SK-N-SH (cell line): ENCODE data around the gene SPTLC2. TPM values are rescaled to one million over a fixed set of nuclear protein-coding genes. Genes with fewer than 3 reads are reported as not detected.

Experiments used
- CTCF ChIA-PET: fragments of 300-600, 350-600 bp; formaldehyde crosslinking; extraction: SDS; loops from one replicate; lab custom pipeline; 2021; lab: Yijun Ruan, JAX
- POLR2A ChIA-PET: fragments of 350-600 bp; sonication (Branson Sonifier 250); formaldehyde crosslinking; extraction: SDS; loops from one replicate; lab custom pipeline; 2020; ENCODE audit warnings: antibody characterized with exemption, inconsistent platforms; lab: Yijun Ruan, JAX
- DNase-seq: peaks from one replicate; pipeline ENCODE4 v3.0.0; 2012
- H2AFZ ChIP-seq: fragments of 200-600 bp; sonication (generic); 2 replicates; pipeline ENCODE4 v1.8.1; 2016; ENCODE audit warnings: antibody characterized with exemption, mild to moderate bottlenecking, low read depth
- H3F3A ChIP-seq: fragments of 200-600 bp; sonication (generic); replicated peaks from 2 replicates; pipeline ENCODE3; 2016; ENCODE audit warnings: antibody characterized with exemption, mild to moderate bottlenecking; ENCODE audit not compliant: insufficient read depth
- H3K27ac ChIP-seq, 2 experiments: fragments of 200-500 bp in 1 of 2; fragments of 200-600 bp in 1 of 2; sonication (Bioruptor generic) in 1 of 2; sonication (generic), shearing (Covaris generic) in 1 of 2; 2 replicates each; pipeline versions ENCODE4 v1.5.1 to v1.6.1; 2014 to 2016; ENCODE audit warnings: low read depth in 2 of 2, inconsistent platforms in 1 of 2, low read length in 1 of 2, mild to moderate bottlenecking in 1 of 2, mixed read lengths in 1 of 2
- H3K27me3 ChIP-seq: fragments of 200-600 bp; sonication (generic), shearing (Covaris generic); 2 replicates; pipeline ENCODE4 v1.6.1; 2016; ENCODE audit warnings: mixed run types; ENCODE audit not compliant: insufficient read depth
- H3K36me3 ChIP-seq, 2 experiments: fragments of 200-500 bp in 1 of 2; fragments of 200-600 bp in 1 of 2; sonication (Bioruptor generic) in 1 of 2; sonication (generic) in 1 of 2; replicated peaks in 1 of 2; 2 replicates each; pipeline versions ENCODE3 to v1.5.1; 2014 to 2016; ENCODE audit warnings: low read length in 1 of 2, mild to moderate bottlenecking in 1 of 2; ENCODE audit not compliant: insufficient read depth in 2 of 2, control insufficient read depth in 1 of 2
- H3K4me1 ChIP-seq, 2 experiments: fragments of 200-500 bp in 1 of 2; fragments of 200-600 bp in 1 of 2; sonication (Bioruptor generic) in 1 of 2; sonication (generic), shearing (Covaris generic) in 1 of 2; 2 replicates each; pipeline versions ENCODE4 v1.5.1 to v1.6.1; 2014 to 2016; ENCODE audit warnings: low read depth in 1 of 2, low read length in 1 of 2, mixed run types in 1 of 2; ENCODE audit not compliant: insufficient read depth in 2 of 2, control insufficient read depth in 1 of 2
- H3K4me2 ChIP-seq: fragments of 200-600 bp; sonication (generic), shearing (Covaris generic); 2 replicates; pipeline ENCODE4 v1.6.1; 2017; ENCODE audit warnings: mixed run types
- H3K4me3 ChIP-seq, 2 experiments: fragments of 200-500 bp in 1 of 2; fragments of 200-600 bp in 1 of 2; sonication (Bioruptor generic) in 1 of 2; sonication (generic), shearing (Covaris generic) in 1 of 2; 2 replicates each; pipeline versions ENCODE4 v1.5.1 to v1.8.1; 2014 to 2016; ENCODE audit warnings: low read depth in 2 of 2, inconsistent platforms in 1 of 2, low read length in 1 of 2, mild to moderate bottlenecking in 1 of 2, mixed read lengths in 1 of 2, moderate library complexity in 1 of 2
- H3K79me2 ChIP-seq: fragments of 200-600 bp; sonication (generic); 2 replicates; pipeline ENCODE4 v1.8.1; 2017; ENCODE audit warnings: mild to moderate bottlenecking; ENCODE audit not compliant: insufficient read depth
- H3K9ac ChIP-seq: fragments of 200-600 bp; sonication (generic); 2 replicates; pipeline ENCODE4 v1.6.1; 2017; ENCODE audit warnings: mixed run types
- H3K9me2 ChIP-seq: fragments of 200-600 bp; sonication (generic); 2 replicates; pipeline ENCODE4 v1.6.1; 2017; ENCODE audit warnings: mixed run types
- H3K9me3 ChIP-seq: fragments of 200-600 bp; sonication (generic); 2 replicates; pipeline ENCODE4 v1.6.1; 2017; ENCODE audit warnings: mixed run types, mild to moderate bottlenecking, moderate library complexity
- H4K20me1 ChIP-seq: fragments of 200-600 bp; sonication (generic); 2 replicates; pipeline ENCODE4 v1.6.1; 2017; ENCODE audit warnings: mild to moderate bottlenecking, mixed run types; ENCODE audit not compliant: insufficient read depth
- CHD2 ChIP-seq: fragments of 150-350 bp; IDR thresholded peaks from 2 replicates; pipeline ENCODE4 v1.6.1; 2018; ENCODE audit warnings: low read length; ENCODE audit not compliant: partially characterized antibody
- ELF1 ChIP-seq: IDR thresholded peaks from 2 replicates; pipeline ENCODE4 v1.4.0; 2012
- EP300 ChIP-seq, 2 experiments: IDR thresholded peaks; 2 replicates each; pipeline versions ENCODE4 v1.4.0 to v1.6.1; 2012; ENCODE audit warnings: borderline replicate concordance in 1 of 2, low read depth in 1 of 2, low read length in 1 of 2
- EZH2phosphoT487 ChIP-seq: fragments of 200-600 bp; sonication (generic); IDR thresholded peaks from 2 replicates; pipeline ENCODE4 v1.6.1; 2017; ENCODE audit warnings: low read depth, mixed run types, mild to moderate bottlenecking, antibody characterized with exemption, moderate library complexity, borderline replicate concordance
- FOSL2 ChIP-seq: IDR thresholded peaks from 2 replicates; pipeline ENCODE4 v1.4.0; 2012; ENCODE audit warnings: low read depth, mild to moderate bottlenecking, moderate library complexity, borderline replicate concordance
- FOXJ3 ChIP-seq: sonication (generic); formaldehyde crosslinking; IDR thresholded peaks from 2 replicates; pipeline ENCODE4 v1.5.1; 2020; ENCODE audit warnings: mild to moderate bottlenecking, missing genetic modification reagents
- GABPA ChIP-seq: IDR thresholded peaks from 2 replicates; pipeline ENCODE4 v1.4.0; 2012; ENCODE audit warnings: low read depth, mild to moderate bottlenecking
- GATA2 ChIP-seq: sonication (generic); formaldehyde crosslinking; IDR thresholded peaks from 2 replicates; pipeline ENCODE4 v1.5.0; 2020; ENCODE audit warnings: mild to moderate bottlenecking, missing genetic modification reagents
- JUND ChIP-seq: IDR thresholded peaks from 2 replicates; pipeline ENCODE4 v1.4.0; 2012
- NRF1 ChIP-seq: IDR thresholded peaks from 2 replicates; pipeline ENCODE4 v1.6.1; 2012; ENCODE audit warnings: low read depth, mild to moderate bottlenecking, low read length
- POLR2AphosphoS5 ChIP-seq: IDR thresholded peaks from 2 replicates; pipeline ENCODE4 v1.6.1; 2012; ENCODE audit warnings: low read depth, low read length
- RAD21 ChIP-seq: IDR thresholded peaks from 2 replicates; pipeline ENCODE4 v1.6.1; 2012; ENCODE audit warnings: mild to moderate bottlenecking, low read length
- RFX5 ChIP-seq: IDR thresholded peaks from 2 replicates; pipeline ENCODE4 v1.6.1; 2012; ENCODE audit warnings: mild to moderate bottlenecking, improper control_type of control experiment, low read length
- SIN3A ChIP-seq: IDR thresholded peaks from 2 replicates; pipeline ENCODE4 v1.6.1; 2012; ENCODE audit warnings: low read depth, mild to moderate bottlenecking, low read length, moderate library complexity, borderline replicate concordance
- TCF12 ChIP-seq: IDR thresholded peaks from 2 replicates; pipeline ENCODE4 v1.4.0; 2012
- TEAD4 ChIP-seq: IDR thresholded peaks from 2 replicates; pipeline ENCODE4 v1.4.0; 2012; ENCODE audit warnings: mild to moderate bottlenecking, borderline replicate concordance; ENCODE audit not compliant: insufficient read depth
- YY1 ChIP-seq: IDR thresholded peaks from 2 replicates; pipeline ENCODE4 v1.4.0; 2012; ENCODE audit warnings: low read depth, mild to moderate bottlenecking
- WGBS: methylation state at CpG from one replicate; pipeline ENCODE4 v1.1.6; 2017; ENCODE audit warnings: low lambda C conversion rate; 5-methylcytosine and 5-hydroxymethylcytosine counted together
- polyA plus RNA-seq, 3 experiments: library from polyadenylated mRNA; depleted of rRNA; stranded (reverse); fragments of >200 nt; gene quantifications; 2 replicates each; pipeline ENCODE4 v1.2.3, GENCODE V29; 2012
- TF ChIP-seq, protein P1 (sequence below): IDR thresholded peaks from 2 replicates; pipeline ENCODE4; 2012
- TF ChIP-seq, protein P2 (sequence below): IDR thresholded peaks from 2 replicates; pipeline ENCODE4 v1.4.0; 2012; ENCODE audit warnings: low read depth, borderline replicate concordance
- TF ChIP-seq, protein P3 (sequence below): IDR thresholded peaks from 2 replicates; pipeline ENCODE4 v1.6.1; 2012; ENCODE audit warnings: mild to moderate bottlenecking, low read depth, low read length, moderate library complexity

SPTLC2 gene
- polyA plus RNA-seq, 1 of the 3 experiments (the other 2 are of a cell fraction), result 10.2 TPM

DNA sequence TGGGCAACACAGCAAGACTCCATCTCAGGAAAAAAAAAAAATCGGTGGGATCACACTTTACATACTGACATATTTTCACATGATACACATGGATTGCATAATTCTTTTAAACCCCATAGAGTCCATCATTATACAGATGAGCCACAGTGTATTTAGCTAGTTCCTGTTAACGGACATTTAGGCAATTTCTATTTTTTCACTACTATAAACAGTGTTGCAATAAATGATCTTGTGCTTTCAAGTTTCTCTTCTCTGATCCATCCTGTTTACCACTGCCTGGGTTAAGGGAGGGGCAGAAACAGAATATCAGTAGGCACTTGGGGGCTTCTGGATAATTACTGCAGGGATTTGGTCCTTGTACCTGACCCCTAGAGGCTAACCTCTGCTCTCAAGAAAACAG, 43.4 kb upstream of the SPTLC2 start:
- POLR2A ChIA-PET, result no interaction called here
- no peak for TF ChIP-seq CHD2
- no peak for TF ChIP-seq EZH2phosphoT487
- TF ChIP-seq, protein P1, sequence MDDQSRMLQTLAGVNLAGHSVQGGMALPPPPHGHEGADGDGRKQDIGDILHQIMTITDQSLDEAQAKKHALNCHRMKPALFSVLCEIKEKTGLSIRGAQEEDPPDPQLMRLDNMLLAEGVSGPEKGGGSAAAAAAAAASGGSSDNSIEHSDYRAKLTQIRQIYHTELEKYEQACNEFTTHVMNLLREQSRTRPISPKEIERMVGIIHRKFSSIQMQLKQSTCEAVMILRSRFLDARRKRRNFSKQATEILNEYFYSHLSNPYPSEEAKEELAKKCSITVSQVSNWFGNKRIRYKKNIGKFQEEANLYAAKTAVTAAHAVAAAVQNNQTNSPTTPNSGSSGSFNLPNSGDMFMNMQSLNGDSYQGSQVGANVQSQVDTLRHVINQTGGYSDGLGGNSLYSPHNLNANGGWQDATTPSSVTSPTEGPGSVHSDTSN, result no peak
- TF ChIP-seq FOSL2, result no peak
- TF ChIP-seq RAD21, result no peak
- no peak for TF ChIP-seq EP300 (IDR thresholded peaks at IDR 0.05; ENCODE audit: borderline replicate concordance in 1 of 2, low read depth in 1 of 2, low read length in 1 of 2)
- TF ChIP-seq TCF12, result no peak
- no peak for TF ChIP-seq JUND
- TF ChIP-seq GABPA, result no peak
- TF ChIP-seq ELF1, result no peak
- TF ChIP-seq NRF1, result no peak
- TF ChIP-seq POLR2AphosphoS5, result no peak
- TF ChIP-seq, protein P2, sequence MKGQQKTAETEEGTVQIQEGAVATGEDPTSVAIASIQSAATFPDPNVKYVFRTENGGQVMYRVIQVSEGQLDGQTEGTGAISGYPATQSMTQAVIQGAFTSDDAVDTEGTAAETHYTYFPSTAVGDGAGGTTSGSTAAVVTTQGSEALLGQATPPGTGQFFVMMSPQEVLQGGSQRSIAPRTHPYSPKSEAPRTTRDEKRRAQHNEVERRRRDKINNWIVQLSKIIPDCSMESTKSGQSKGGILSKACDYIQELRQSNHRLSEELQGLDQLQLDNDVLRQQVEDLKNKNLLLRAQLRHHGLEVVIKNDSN, result no peak
- TF ChIP-seq SIN3A, result no peak
- TF ChIP-seq RFX5, result no peak
- no peak for TF ChIP-seq TEAD4
- no peak for TF ChIP-seq YY1
- no peak for TF ChIP-seq FOXJ3 (CRISPR knock-in tag)
- TF ChIP-seq GATA2 (CRISPR knock-in tag), result no peak
- TF ChIP-seq, protein P3, sequence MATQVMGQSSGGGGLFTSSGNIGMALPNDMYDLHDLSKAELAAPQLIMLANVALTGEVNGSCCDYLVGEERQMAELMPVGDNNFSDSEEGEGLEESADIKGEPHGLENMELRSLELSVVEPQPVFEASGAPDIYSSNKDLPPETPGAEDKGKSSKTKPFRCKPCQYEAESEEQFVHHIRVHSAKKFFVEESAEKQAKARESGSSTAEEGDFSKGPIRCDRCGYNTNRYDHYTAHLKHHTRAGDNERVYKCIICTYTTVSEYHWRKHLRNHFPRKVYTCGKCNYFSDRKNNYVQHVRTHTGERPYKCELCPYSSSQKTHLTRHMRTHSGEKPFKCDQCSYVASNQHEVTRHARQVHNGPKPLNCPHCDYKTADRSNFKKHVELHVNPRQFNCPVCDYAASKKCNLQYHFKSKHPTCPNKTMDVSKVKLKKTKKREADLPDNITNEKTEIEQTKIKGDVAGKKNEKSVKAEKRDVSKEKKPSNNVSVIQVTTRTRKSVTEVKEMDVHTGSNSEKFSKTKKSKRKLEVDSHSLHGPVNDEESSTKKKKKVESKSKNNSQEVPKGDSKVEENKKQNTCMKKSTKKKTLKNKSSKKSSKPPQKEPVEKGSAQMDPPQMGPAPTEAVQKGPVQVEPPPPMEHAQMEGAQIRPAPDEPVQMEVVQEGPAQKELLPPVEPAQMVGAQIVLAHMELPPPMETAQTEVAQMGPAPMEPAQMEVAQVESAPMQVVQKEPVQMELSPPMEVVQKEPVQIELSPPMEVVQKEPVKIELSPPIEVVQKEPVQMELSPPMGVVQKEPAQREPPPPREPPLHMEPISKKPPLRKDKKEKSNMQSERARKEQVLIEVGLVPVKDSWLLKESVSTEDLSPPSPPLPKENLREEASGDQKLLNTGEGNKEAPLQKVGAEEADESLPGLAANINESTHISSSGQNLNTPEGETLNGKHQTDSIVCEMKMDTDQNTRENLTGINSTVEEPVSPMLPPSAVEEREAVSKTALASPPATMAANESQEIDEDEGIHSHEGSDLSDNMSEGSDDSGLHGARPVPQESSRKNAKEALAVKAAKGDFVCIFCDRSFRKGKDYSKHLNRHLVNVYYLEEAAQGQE, result no peak
- H3F3A ChIP-seq, result peaks cover 5% of the 10 kb centered on the region
- no peak for DNase-seq
- WGBS, result 76% methylated on average over 2 of the region's 2 CpGs
- no peaks in the 10 kb centered on the region for H3K36me3 ChIP-seq
- no peaks in the 10 kb centered on the region for H3K9me2 ChIP-seq
- H3K4me3 ChIP-seq, result no peak overlapping the region
- no peak overlapping the region for H3K4me2 ChIP-seq
- H4K20me1 ChIP-seq, result no peaks in the 10 kb centered on the region
- no peaks in the 10 kb centered on the region for H3K27me3 ChIP-seq
- peaks cover 0 to 5% of the 10 kb centered on the region in 2 experiments; a peak in 1 of 4 replicates for H3K4me1 ChIP-seq
- no peak overlapping the region for H3K9ac ChIP-seq
- no peak overlapping the region for H2AFZ ChIP-seq
- H3K79me2 ChIP-seq, result no peaks in the 10 kb centered on the region
- H3K27ac ChIP-seq, result no peak overlapping the region
- CTCF ChIA-PET, result interaction anchor here (0.7 kb wide), 1 partner anchor 902 kb away, joined by 3 read pairs; no protein-coding TSS in a partner anchor
- H3K9me3 ChIP-seq, result no peaks in the 10 kb centered on the region
